ENCODE measurements around the gene DRC7. TPM values are rescaled to one million over a fixed set of nuclear protein-coding genes. Genes with fewer than 3 reads are reported as not detected.

DRC7 gene
- total and polyA plus RNA-seq, 10 of the 15 experiments (the other 5 are each of a cell fraction or from before 2014, with no cell fraction given) = 0.06 to 0.49 (median 0.14) TPM; not detected in 4

DNA sequence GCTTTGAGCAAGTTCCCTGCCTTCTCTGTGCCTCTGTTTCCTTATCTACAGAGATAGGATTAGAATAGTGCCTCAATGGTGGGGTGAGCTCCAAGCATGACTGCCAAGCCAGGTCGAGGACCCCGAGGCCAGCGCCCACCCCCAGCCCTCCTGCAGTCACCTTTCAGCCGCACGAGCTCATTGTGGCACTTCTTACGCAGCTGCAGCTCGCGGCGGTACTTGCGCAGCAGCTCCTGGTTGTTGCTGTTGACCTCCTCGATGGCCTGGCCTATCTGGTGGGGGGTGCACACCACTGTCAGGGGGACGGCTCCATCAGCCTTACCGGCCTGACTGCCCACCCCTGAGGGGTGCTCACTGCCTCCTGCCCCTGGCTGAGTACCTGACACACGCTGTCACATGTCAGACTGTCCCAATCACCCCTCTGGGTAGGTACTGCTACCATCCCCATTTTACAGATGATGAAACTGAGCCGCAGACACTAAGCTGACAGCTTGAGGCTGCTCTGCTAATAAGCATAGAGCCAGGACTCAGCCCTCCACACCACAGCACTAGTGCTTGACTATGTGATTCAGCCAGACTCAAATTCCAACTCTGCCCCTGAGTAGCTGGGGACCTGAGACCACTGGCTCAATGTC lies 72.2 kb downstream of the DRC7 start:
- no peak overlapping the region for H3K4me3 ChIP-seq
- no peaks in the 10 kb centered on the region for H3K79me2 ChIP-seq (ENCODE audit: control insufficient read depth, insufficient read depth, low read length)
- H3K36me3 ChIP-seq (ENCODE audit: control insufficient read depth in 2 of 2, insufficient read depth in 2 of 2, low read length in 1 of 2) = no peaks in the 10 kb centered on the region
- ATAC-seq = no peak
- no peak for TF ChIP-seq KLF5 (IDR thresholded peaks at IDR 0.05; ENCODE audit: partially characterized antibody)
- TF ChIP-seq, protein P1, sequence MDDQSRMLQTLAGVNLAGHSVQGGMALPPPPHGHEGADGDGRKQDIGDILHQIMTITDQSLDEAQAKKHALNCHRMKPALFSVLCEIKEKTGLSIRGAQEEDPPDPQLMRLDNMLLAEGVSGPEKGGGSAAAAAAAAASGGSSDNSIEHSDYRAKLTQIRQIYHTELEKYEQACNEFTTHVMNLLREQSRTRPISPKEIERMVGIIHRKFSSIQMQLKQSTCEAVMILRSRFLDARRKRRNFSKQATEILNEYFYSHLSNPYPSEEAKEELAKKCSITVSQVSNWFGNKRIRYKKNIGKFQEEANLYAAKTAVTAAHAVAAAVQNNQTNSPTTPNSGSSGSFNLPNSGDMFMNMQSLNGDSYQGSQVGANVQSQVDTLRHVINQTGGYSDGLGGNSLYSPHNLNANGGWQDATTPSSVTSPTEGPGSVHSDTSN (IDR thresholded peaks at IDR 0.05; ENCODE audit: insufficient replicate concordance, low read depth, low read length) = no peak
- TF ChIP-seq SREBF1 (IDR thresholded peaks at IDR 0.05; ENCODE audit: low read length) = no peak
- in situ Hi-C loops (cut with MboI) (no loop called here), intact Hi-C loops (cut with micrococcal nuclease; ENCODE audit: unreplicated experiment) (no loop called here)
- H3K27ac ChIP-seq (ENCODE audit: control insufficient read depth, insufficient read depth) = no peak overlapping the region
- no peaks in the 10 kb centered on the region for H3K4me1 ChIP-seq (ENCODE audit: control insufficient read depth, insufficient read depth, low read length)
- BruUV-seq (replicated peaks) = no TSS peak
- no peaks in the 10 kb centered on the region for H4K20me1 ChIP-seq (ENCODE audit: control insufficient read depth, insufficient read depth)
- no peak for FAIRE-seq
- POLR2A ChIA-PET = no interaction called here
- no peak for DNase-seq (ENCODE audit: low read depth, low spot score)
- H2AFZ ChIP-seq (ENCODE audit: control insufficient read depth, low read depth, low read length) = no peak overlapping the region
- SMC1A ChIA-PET (ENCODE audit: uncharacterized antibody, unreplicated experiment) = no interaction called here
- WGBS (ENCODE audit: insufficient coverage, insufficient replicate concordance, low lambda C conversion rate, missing lambda C conversion rate) = 48% methylated on average over 15 of the region's 15 CpGs
- CTCF ChIA-PET = interaction anchor here (1.1 to 1.6 kb wide), 2 partner anchors 15 to 266 kb away, joined by 3 to 4 read pairs; no protein-coding TSS in a partner anchor
- no peak overlapping the region for H3K4me2 ChIP-seq (ENCODE audit: control insufficient read depth, insufficient read depth)
- RAD21 ChIA-PET (ENCODE audit: unreplicated experiment) = interaction anchor here (1.4 kb wide), 1 partner anchor 10 kb away, joined by 6 read pairs; no protein-coding TSS in a partner anchor
- H3K9me3 ChIP-seq (replicated peaks; ENCODE audit: control insufficient read depth, insufficient read depth, low read length) = no peaks in the 10 kb centered on the region
- H3K27me3 ChIP-seq (replicated peaks in 1 of 2; ENCODE audit: control insufficient read depth in 2 of 2, insufficient read depth in 2 of 2, low read length in 1 of 2) = no peaks in the 10 kb centered on the region
- no peak overlapping the region for H3K9ac ChIP-seq (ENCODE audit: control insufficient read depth, insufficient read depth, low read length)

DNA sequence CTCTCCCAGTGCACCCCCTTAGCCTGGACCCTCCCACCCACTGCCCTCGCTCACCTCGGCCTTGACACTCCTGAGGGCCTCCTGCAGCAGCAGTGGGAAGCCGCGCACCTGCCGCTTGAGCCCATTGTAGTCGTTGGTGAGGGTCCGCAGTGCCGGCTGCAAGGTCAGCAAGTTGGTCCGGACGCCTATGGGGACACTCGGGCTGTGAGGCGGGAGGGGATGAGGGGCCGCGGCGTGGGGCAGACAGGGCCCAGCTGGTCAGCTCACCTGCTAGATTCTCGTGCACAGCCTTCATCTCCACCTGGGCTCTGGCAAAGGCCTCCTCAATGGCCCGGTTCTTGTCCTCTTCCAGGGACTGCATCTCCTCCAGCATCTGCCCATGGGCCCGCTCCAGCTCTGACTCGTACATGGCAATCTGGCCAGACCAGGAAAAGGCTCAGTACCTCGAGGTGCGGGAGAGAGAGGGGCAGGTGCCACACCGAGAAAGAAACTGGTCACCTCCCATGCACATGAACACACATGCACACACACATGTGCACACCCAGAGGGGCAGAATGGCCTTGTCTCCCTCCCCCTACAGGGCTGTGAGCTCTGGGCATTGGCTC lies 75.0 kb downstream of the DRC7 start:
- BruUV-seq (replicated peaks) = no TSS peak
- Histone ChIP-seq H3K4me1 (ENCODE audit: control insufficient read depth, insufficient read depth, low read length) (no peaks in the 10 kb centered on the region), H3K27ac (ENCODE audit: control insufficient read depth, insufficient read depth) (no peak overlapping the region), H3K4me3 (no peak overlapping the region), H3K9ac (ENCODE audit: control insufficient read depth, insufficient read depth, low read length) (no peak overlapping the region), H3K27me3 (replicated peaks in 1 of 2; ENCODE audit: control insufficient read depth in 2 of 2, insufficient read depth in 2 of 2, low read length in 1 of 2) (no peaks in the 10 kb centered on the region), H3K4me2 (ENCODE audit: control insufficient read depth, insufficient read depth) (no peak overlapping the region), H3K79me2 (ENCODE audit: control insufficient read depth, insufficient read depth, low read length) (no peaks in the 10 kb centered on the region), H2AFZ (ENCODE audit: control insufficient read depth, low read depth, low read length) (no peak overlapping the region), H4K20me1 (ENCODE audit: control insufficient read depth, insufficient read depth) (no peaks in the 10 kb centered on the region), H3K36me3 (ENCODE audit: control insufficient read depth in 2 of 2, insufficient read depth in 2 of 2, low read length in 1 of 2) (no peaks in the 10 kb centered on the region), H3K9me3 (replicated peaks; ENCODE audit: control insufficient read depth, insufficient read depth, low read length) (no peaks in the 10 kb centered on the region)
- ChIA-PET CTCF (interaction anchor here (1.4 kb wide), 1 partner anchor 13 kb away, joined by 3 read pairs; no protein-coding TSS in a partner anchor), POLR2A (no interaction called here), SMC1A (ENCODE audit: uncharacterized antibody, unreplicated experiment) (interaction anchor here (1.0 kb wide), 1 partner anchor 99 kb away, joined by 3 read pairs; no protein-coding TSS in a partner anchor), RAD21 (ENCODE audit: unreplicated experiment) (no interaction called here)
- in situ Hi-C loops (cut with MboI) (no loop called here), intact Hi-C loops (cut with micrococcal nuclease; ENCODE audit: unreplicated experiment) (no loop called here)
- no peak for ATAC-seq
- FAIRE-seq = no peak
- TF ChIP-seq, protein P2, sequence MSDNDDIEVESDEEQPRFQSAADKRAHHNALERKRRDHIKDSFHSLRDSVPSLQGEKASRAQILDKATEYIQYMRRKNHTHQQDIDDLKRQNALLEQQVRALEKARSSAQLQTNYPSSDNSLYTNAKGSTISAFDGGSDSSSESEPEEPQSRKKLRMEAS (IDR thresholded peaks at IDR 0.05; ENCODE audit: low read depth, low read length) = no peak
- TF ChIP-seq POU2F2 (IDR thresholded peaks at IDR 0.05; ENCODE audit: borderline replicate concordance, low read depth, low read length) (no peak), ZNF207 (IDR thresholded peaks at IDR 0.05; ENCODE audit: borderline replicate concordance) (no peak), CHD4 (IDR thresholded peaks at IDR 0.05) (no peak), TCF3 (IDR thresholded peaks at IDR 0.05; ENCODE audit: borderline replicate concordance, insufficient read depth, low read depth, low read length) (no peak), KLF5 (IDR thresholded peaks at IDR 0.05; ENCODE audit: partially characterized antibody) (no peak), HDGF (IDR thresholded peaks at IDR 0.05) (no peak), CEBPB (IDR thresholded peaks at IDR 0.05; ENCODE audit: borderline replicate concordance in 1 of 2, low read depth in 2 of 2, low read length in 2 of 2) (no peak), FOXM1 (IDR thresholded peaks at IDR 0.05; ENCODE audit: low read depth, low read length) (no peak)
- TF ChIP-seq, protein P3, sequence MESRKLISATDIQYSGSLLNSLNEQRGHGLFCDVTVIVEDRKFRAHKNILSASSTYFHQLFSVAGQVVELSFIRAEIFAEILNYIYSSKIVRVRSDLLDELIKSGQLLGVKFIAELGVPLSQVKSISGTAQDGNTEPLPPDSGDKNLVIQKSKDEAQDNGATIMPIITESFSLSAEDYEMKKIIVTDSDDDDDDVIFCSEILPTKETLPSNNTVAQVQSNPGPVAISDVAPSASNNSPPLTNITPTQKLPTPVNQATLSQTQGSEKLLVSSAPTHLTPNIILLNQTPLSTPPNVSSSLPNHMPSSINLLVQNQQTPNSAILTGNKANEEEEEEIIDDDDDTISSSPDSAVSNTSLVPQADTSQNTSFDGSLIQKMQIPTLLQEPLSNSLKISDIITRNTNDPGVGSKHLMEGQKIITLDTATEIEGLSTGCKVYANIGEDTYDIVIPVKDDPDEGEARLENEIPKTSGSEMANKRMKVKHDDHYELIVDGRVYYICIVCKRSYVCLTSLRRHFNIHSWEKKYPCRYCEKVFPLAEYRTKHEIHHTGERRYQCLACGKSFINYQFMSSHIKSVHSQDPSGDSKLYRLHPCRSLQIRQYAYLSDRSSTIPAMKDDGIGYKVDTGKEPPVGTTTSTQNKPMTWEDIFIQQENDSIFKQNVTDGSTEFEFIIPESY (IDR thresholded peaks at IDR 0.05) = no peak
- DNase-seq (ENCODE audit: low read depth, low spot score) = no peak
- WGBS (ENCODE audit: insufficient coverage, insufficient replicate concordance, low lambda C conversion rate, missing lambda C conversion rate) = 49% methylated on average over 22 of the region's 22 CpGs
